ENCODE data around the gene SOX13. TPM values are rescaled to one million over a fixed set of nuclear protein-coding genes. Genes with fewer than 3 reads are reported as not detected.
A peak's percentile ranks its signal among the peaks of the same experiment; 100 is the strongest.

The SOX13 gene
- total RNA-seq, 1 donor from 2014 or later, result 4.7 TPM

- peaks cover 30 to 58% (median 52%) of the 10 kb centered on the region in 3 donors for H3K4me1 ChIP-seq (ENCODE audit: control insufficient read depth in 3 of 3, insufficient read depth in 3 of 3, low read length in 3 of 3)
- no peak overlapping the region for H3K27ac ChIP-seq (ENCODE audit: low read depth, low read length)
- peaks cover 0 to 7% (median 7%) of the 10 kb centered on the region in 3 donors for H3K27me3 ChIP-seq (ENCODE audit: control insufficient read depth in 3 of 3, insufficient read depth in 3 of 3, low read length in 3 of 3)
- H3K9me3 ChIP-seq (ENCODE audit: control insufficient read depth in 3 of 3, low read length in 3 of 3), result no peaks in the 10 kb centered on the region
- H3K36me3 ChIP-seq (ENCODE audit: control insufficient read depth in 3 of 3, insufficient read depth in 3 of 3, low read length in 3 of 3), result no peaks in the 10 kb centered on the region
- peak overlapping the region in 2 of 3 donors; percentile 75 to 82 for H3K9ac ChIP-seq (ENCODE audit: low read depth in 1 of 3, low read length in 3 of 3)
- peak overlapping the region in 1 of 3 donors; percentile 13 for H3K4me3 ChIP-seq (ENCODE audit: low read length in 3 of 3)
Measured at GRCh38 chr1:204075890-204076846, 3.3 kb downstream of the SOX13 start.

- H3K27me3 ChIP-seq (ENCODE audit: control insufficient read depth in 3 of 3, insufficient read depth in 3 of 3, low read length in 3 of 3), result peaks cover 0 to 7% (median 7%) of the 10 kb centered on the region in 3 donors
- H3K4me3 ChIP-seq (ENCODE audit: low read length in 3 of 3), result no peak overlapping the region
- peaks cover 30 to 58% (median 56%) of the 10 kb centered on the region in 3 donors for H3K4me1 ChIP-seq (ENCODE audit: control insufficient read depth in 3 of 3, insufficient read depth in 3 of 3, low read length in 3 of 3)
- H3K27ac ChIP-seq (ENCODE audit: low read depth, low read length), result no peak overlapping the region
- no peaks in the 10 kb centered on the region for H3K9me3 ChIP-seq (ENCODE audit: control insufficient read depth in 3 of 3, low read length in 3 of 3)
- H3K36me3 ChIP-seq (ENCODE audit: control insufficient read depth in 3 of 3, insufficient read depth in 3 of 3, low read length in 3 of 3), result no peaks in the 10 kb centered on the region
- no peak overlapping the region for H3K9ac ChIP-seq (ENCODE audit: low read depth in 1 of 3, low read length in 3 of 3)
Measured at GRCh38 chr1:204076891-204077290, 4.0 kb downstream of the SOX13 start.

- Histone ChIP-seq H3K27ac (ENCODE audit: low read depth, low read length) (peak overlapping the region; percentile 14), H3K36me3 (ENCODE audit: control insufficient read depth in 3 of 3, insufficient read depth in 3 of 3, low read length in 3 of 3) (no peaks in the 10 kb centered on the region), H3K4me1 (ENCODE audit: control insufficient read depth in 3 of 3, insufficient read depth in 3 of 3, low read length in 3 of 3) (peaks cover 38 to 71% (median 64%) of the 10 kb centered on the region in 3 donors), H3K4me3 (ENCODE audit: low read length in 3 of 3) (peak overlapping the region in 1 of 3 donors; percentile 22), H3K9me3 (ENCODE audit: control insufficient read depth in 3 of 3, low read length in 3 of 3) (no peaks in the 10 kb centered on the region), H3K9ac (ENCODE audit: low read depth in 1 of 3, low read length in 3 of 3) (peak overlapping the region in 1 of 3 donors; percentile 60), H3K27me3 (ENCODE audit: control insufficient read depth in 3 of 3, insufficient read depth in 3 of 3, low read length in 3 of 3) (peaks cover 0 to 7% (median 7%) of the 10 kb centered on the region in 3 donors)
Measured at GRCh38 chr1:204077979-204078696, 5.2 kb downstream of the SOX13 start.

GRCh38 chr1:204079608-204079999 is 6.7 kb downstream of the SOX13 start:
- Histone ChIP-seq H3K4me3 (ENCODE audit: low read length in 3 of 3) (peak overlapping the region in 2 of 3 donors; percentile 10 to 29), H3K9ac (ENCODE audit: low read depth in 1 of 3, low read length in 3 of 3) (peak overlapping the region in 1 of 3 donors; percentile 57), H3K27me3 (ENCODE audit: control insufficient read depth in 3 of 3, insufficient read depth in 3 of 3, low read length in 3 of 3) (peaks cover 0 to 7% (median 3%) of the 10 kb centered on the region in 3 donors), H3K9me3 (ENCODE audit: control insufficient read depth in 3 of 3, low read length in 3 of 3) (no peaks in the 10 kb centered on the region), H3K4me1 (ENCODE audit: control insufficient read depth in 3 of 3, insufficient read depth in 3 of 3, low read length in 3 of 3) (peaks cover 50 to 79% (median 68%) of the 10 kb centered on the region in 3 donors), H3K36me3 (ENCODE audit: control insufficient read depth in 3 of 3, insufficient read depth in 3 of 3, low read length in 3 of 3) (no peaks in the 10 kb centered on the region), H3K27ac (ENCODE audit: low read depth, low read length) (peak overlapping the region; percentile 51)

GRCh38 chr1:204080163-204080903 is 7.4 kb downstream of the SOX13 start:
- Histone ChIP-seq H3K4me1 (ENCODE audit: control insufficient read depth in 3 of 3, insufficient read depth in 3 of 3, low read length in 3 of 3) (peaks cover 49 to 79% (median 72%) of the 10 kb centered on the region in 3 donors), H3K27ac (ENCODE audit: low read depth, low read length) (peak overlapping the region; percentile 51), H3K9me3 (ENCODE audit: control insufficient read depth in 3 of 3, low read length in 3 of 3) (no peaks in the 10 kb centered on the region), H3K9ac (ENCODE audit: low read depth in 1 of 3, low read length in 3 of 3) (peak overlapping the region in 1 of 3 donors; percentile 25), H3K27me3 (ENCODE audit: control insufficient read depth in 3 of 3, insufficient read depth in 3 of 3, low read length in 3 of 3) (peaks cover 0 to 3% (median under 1%) of the 10 kb centered on the region in 3 donors), H3K36me3 (ENCODE audit: control insufficient read depth in 3 of 3, insufficient read depth in 3 of 3, low read length in 3 of 3) (no peaks in the 10 kb centered on the region), H3K4me3 (ENCODE audit: low read length in 3 of 3) (peak overlapping the region in 1 of 3 donors; percentile 10)

GRCh38 chr1:204081164-204081790 is 8.4 kb downstream of the SOX13 start:
- no peaks in the 10 kb centered on the region for H3K27me3 ChIP-seq (ENCODE audit: control insufficient read depth in 3 of 3, insufficient read depth in 3 of 3, low read length in 3 of 3)
- H3K4me1 ChIP-seq (ENCODE audit: control insufficient read depth in 3 of 3, insufficient read depth in 3 of 3, low read length in 3 of 3), result peaks cover 44 to 72% (median 63%) of the 10 kb centered on the region in 3 donors
- H3K9ac ChIP-seq (ENCODE audit: low read depth in 1 of 3, low read length in 3 of 3), result no peak overlapping the region
- H3K9me3 ChIP-seq (ENCODE audit: control insufficient read depth in 3 of 3, low read length in 3 of 3), result no peaks in the 10 kb centered on the region
- H3K4me3 ChIP-seq (ENCODE audit: low read length in 3 of 3), result no peak overlapping the region
- H3K27ac ChIP-seq (ENCODE audit: low read depth, low read length), result no peak overlapping the region
- H3K36me3 ChIP-seq (ENCODE audit: control insufficient read depth in 3 of 3, insufficient read depth in 3 of 3, low read length in 3 of 3), result no peaks in the 10 kb centered on the region

- Histone ChIP-seq H3K4me3 (ENCODE audit: low read length in 3 of 3) (no peak overlapping the region), H3K27me3 (ENCODE audit: control insufficient read depth in 3 of 3, insufficient read depth in 3 of 3, low read length in 3 of 3) (no peaks in the 10 kb centered on the region), H3K9ac (ENCODE audit: low read depth in 1 of 3, low read length in 3 of 3) (no peak overlapping the region), H3K36me3 (ENCODE audit: control insufficient read depth in 3 of 3, insufficient read depth in 3 of 3, low read length in 3 of 3) (no peaks in the 10 kb centered on the region), H3K4me1 (ENCODE audit: control insufficient read depth in 3 of 3, insufficient read depth in 3 of 3, low read length in 3 of 3) (peaks cover 44 to 66% (median 57%) of the 10 kb centered on the region in 3 donors), H3K27ac (ENCODE audit: low read depth, low read length) (no peak overlapping the region), H3K9me3 (ENCODE audit: control insufficient read depth in 3 of 3, low read length in 3 of 3) (no peaks in the 10 kb centered on the region)
Measured at GRCh38 chr1:204081791-204082513, 9.0 kb downstream of the SOX13 start.

GRCh38 chr1:204083491-204083890 is 10.6 kb downstream of the SOX13 start:
- Histone ChIP-seq H3K4me3 (ENCODE audit: low read length in 3 of 3) (no peak overlapping the region), H3K9ac (ENCODE audit: low read depth in 1 of 3, low read length in 3 of 3) (peak overlapping the region; percentile 59 to 75 (median 69)), H3K27ac (ENCODE audit: low read depth, low read length) (peak overlapping the region; percentile 81), H3K4me1 (ENCODE audit: control insufficient read depth in 3 of 3, insufficient read depth in 3 of 3, low read length in 3 of 3) (peaks cover 57 to 73% (median 66%) of the 10 kb centered on the region in 3 donors), H3K36me3 (ENCODE audit: control insufficient read depth in 3 of 3, insufficient read depth in 3 of 3, low read length in 3 of 3) (no peaks in the 10 kb centered on the region), H3K9me3 (ENCODE audit: control insufficient read depth in 3 of 3, low read length in 3 of 3) (no peaks in the 10 kb centered on the region), H3K27me3 (ENCODE audit: control insufficient read depth in 3 of 3, insufficient read depth in 3 of 3, low read length in 3 of 3) (no peaks in the 10 kb centered on the region)

Measured in skeletal muscle tissue (tissue), 4 donors.